GM21360 (cell line): Measurements from ENCODE around the gene S100A1.

Source experiments
- ATAC-seq: cut with Tn5 transposase; IDR thresholded peaks from one replicate; pipeline ENCODE4 v1.9.1; 2021; ENCODE audit warnings: mild to moderate bottlenecking, moderate library complexity; ENCODE audit not compliant: unreplicated experiment

The S100A1 gene

GRCh38 chr1:153679337-153680119, 51.3 kb downstream of the S100A1 start:
- no peak for ATAC-seq

GRCh38 chr1:153680120-153680403, 51.8 kb downstream of the S100A1 start:
- ATAC-seq, result no peak
